Hippocampal formation (tissue), 2 donors: Measurements from ENCODE around the gene SNX13.
"Not testable (repeated sequence)": the region's sequence is repeated elsewhere in the genome, so short reads cannot be mapped to it uniquely, and the experiment has no call there.

Experiments
- DNase-seq, 2 donors: peaks; one replicate each; lab custom pipeline; 2025; lab: John Stamatoyannopoulos, UW

SNX13 gene

GRCh38 chr7:17845197-17845547 is 95.1 kb downstream of the SNX13 start:
- DNase-seq: no peak

GRCh38 chr7:17844514-17845196 is 95.6 kb downstream of the SNX13 start:
- no peak for DNase-seq

DNA sequence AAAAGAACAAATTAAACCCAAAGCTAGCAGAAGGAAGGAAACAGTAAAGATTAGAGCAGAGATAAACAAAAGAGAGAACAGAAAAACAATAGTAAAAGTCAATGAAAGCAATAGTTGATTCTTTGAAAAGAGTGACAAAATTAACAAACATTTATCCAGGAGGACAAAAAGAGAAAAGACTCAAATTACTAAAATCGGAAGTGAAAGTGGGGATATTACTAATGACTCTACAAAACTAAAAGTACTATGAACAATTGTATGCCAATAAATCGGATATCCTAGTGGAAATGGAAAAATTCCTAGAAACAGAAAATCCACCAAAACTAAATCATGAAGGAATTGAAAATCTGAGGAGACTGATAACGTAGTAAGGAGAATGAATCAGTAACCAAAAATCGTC is 96.3 kb downstream of the SNX13 start:
- no peak for DNase-seq

GRCh38 chr7:17843041-17843440 is 97.3 kb downstream of the SNX13 start:
- DNase-seq: no peak

DNA sequence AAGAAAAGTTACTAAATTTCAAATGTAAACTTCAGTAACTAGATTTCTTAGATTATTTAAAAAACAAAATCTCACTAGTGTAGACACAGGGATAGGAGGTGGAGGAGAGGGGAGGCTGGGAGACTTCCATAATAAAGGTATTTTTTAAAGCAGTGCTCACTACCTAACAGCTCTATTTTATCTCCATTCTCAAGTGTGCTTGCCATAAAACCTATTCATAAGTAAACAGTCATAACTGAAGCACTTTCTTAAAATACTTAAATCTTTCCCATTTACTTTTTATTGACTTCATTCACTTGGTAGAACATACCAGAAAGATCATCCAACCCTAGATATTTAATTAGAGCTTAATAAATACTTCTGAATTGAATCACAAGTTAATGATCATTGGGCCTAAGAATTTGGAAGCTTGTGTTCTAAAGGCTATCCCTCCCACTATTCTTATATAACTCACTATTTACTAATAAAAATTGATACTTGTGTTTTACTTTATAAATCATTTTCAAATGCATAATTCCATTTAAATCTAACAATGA is 107.4 kb downstream of the SNX13 start:
- DNase-seq: no peak

DNA sequence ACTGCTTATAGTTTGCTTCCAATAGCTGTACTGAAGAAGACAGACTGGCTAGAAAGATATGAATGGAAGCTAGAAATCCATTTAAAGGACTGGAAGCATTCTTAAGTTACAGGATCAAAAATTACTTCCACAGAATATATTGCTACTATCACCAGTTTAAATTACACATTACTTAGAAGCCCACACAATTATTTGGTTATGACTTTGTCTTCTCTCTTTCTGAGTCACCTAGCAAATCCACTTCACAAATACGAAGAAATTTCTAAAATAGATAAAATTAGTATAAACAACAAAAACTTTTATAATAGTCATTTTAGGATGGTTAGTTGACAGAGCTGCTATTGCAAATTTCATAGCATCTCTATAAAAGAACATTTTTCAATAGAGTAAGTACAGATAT is 108.1 kb downstream of the SNX13 start:
- no peak for DNase-seq

DNA sequence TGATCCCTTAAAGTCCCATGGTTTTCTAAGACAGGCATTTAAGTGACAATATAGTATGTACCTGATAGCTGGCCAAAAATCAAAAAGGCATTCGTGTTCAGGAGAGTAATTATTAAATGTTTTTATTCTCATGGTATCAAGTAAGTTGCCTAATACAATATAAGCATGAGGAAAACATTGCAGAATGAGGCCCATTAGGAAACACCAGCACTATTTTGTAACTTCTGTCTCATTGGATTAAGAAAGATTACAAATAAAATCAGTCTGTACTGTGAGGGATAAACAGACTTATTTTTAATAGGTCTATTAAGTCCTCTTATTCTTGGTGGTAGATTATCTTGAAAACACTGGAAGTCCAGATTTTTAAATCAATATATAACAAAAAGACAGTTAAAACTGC is 110.1 kb downstream of the SNX13 start:
- no peak for DNase-seq

DNA sequence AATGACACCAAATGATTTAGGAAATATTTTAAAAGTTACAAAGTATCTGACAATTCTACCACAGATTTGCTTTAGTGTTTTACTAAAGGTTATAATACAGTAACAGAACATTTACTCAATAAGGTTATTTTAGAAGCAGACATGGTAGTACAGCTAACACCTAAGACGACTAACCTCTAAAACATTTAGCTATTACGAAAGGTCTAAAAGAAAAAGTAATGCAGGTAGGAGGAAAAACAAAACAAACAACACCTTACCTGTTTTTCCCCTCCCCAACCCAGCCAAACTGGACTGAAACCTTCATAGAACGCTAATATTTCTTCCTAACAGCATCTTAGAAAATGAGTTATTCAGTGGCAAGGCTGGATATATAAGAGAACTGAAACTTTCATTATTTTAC is 111.3 kb downstream of the SNX13 start:
- no peak for DNase-seq

GRCh38 chr7:17822547-17823173 is 117.6 kb downstream of the SNX13 start:
- no peak for DNase-seq

DNA sequence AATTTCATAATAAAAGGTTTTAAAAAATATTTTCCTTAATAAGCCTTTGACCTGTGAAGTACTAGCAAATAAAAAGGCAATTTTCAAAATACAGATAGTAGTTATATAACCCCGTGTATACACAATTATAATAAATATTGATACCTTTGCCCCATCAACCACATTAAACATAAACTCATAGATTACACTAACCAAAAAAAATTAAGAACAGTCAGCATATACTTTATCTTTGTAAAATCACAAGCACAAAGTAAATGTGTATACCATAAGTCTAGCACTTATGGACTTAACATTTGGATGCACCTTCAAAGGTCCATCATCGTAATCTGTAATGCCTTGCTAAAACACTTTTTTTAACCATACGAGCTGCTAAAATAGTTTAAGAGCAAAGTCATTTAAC is 123.4 kb downstream of the SNX13 start:
- no peak for DNase-seq

GRCh38 chr7:17815318-17815717 is 125.0 kb downstream of the SNX13 start:
- no peak for DNase-seq

DNA sequence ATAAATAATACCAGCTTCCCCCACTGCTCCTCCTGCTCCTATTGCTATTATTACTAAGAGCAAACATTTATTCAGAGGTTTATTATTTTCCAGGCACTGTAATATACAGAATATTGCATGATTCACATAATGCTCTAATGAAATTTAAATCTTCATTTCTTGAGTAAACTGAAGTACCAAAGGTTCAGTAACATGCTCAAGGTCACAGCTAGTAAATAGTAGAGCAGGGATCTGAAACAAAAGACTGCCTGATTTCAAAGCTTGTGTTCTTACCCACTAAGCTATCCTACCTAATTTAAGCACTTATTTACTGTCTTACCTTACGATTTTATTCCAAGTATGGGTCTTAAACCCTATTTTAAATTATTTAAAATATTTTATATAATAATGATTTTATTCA is 126.2 kb downstream of the SNX13 start:
- no peak for DNase-seq

GRCh38 chr7:17809215-17809614 is 131.1 kb downstream of the SNX13 start:
- DNase-seq: not testable (repeated sequence)

- DNase-seq: no peak
Observed at GRCh38 chr7:17807242-17807641, 133.1 kb downstream of the SNX13 start.

- DNase-seq: no peak
Observed at GRCh38 chr7:17806631-17807030, 133.7 kb downstream of the SNX13 start.

DNA sequence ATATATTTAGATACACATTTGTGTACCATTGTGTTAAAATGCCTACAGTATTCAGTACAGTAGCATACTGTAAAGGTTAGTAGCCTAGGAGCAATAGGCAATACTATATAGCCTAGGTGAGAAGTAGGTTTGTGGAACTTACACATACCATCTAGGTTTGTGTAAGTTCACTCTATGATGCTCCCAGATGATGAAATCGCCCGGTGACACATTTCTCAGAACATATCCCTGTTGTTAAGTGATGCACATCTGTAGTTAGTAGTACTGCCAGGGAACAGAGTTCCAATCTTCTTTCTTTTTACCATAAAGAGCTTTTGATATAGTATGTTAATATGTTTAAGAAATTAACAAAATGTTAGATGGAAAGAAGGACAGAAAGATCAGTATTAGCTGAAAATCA is 138.2 kb downstream of the SNX13 start:
- no peak for DNase-seq

DNA sequence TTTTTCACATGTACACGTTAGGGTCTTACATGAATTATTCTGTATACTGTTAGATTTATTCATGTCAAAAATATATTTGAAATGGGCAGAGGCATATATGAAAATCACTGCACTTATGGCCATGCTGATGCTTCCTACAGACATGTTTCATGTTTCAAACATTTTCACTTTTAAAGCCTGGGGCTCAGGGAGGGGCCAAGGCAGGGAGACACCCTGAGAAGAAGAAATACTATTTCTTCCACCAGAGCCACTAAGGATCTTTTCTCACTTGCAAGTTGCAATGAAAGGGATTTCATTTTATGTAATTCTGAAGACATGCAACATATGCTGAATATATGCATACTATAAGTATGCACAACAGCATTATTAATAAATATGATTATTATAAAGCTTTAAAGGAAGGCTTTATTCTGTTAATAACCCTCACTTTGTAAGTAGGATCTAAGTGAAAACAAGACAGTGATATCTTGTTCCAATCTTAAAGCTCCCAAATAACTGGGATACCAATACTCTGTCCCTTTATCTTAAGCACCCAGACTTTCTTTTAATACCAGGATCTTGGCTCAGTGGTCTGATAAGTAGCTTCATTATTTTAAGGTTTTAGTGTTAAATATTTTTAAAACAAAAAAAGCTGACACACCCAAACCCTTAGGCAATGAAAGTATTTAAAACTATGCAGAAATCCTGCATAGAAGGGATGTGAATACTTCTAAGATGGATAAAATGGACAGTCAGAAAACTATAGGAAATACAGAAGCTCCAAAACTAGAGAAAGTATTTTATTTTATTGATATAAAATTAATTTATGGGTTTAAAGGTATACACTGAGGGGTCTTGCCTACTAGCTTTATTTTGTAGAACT is 148.0 kb downstream of the SNX13 start:
- no peak for DNase-seq

- no peak for DNase-seq
Observed at GRCh38 chr7:17787257-17787656, 153.0 kb downstream of the SNX13 start.

- DNase-seq: no peak
Observed at GRCh38 chr7:17786314-17786852, 153.9 kb downstream of the SNX13 start.

GRCh38 chr7:17782216-17782549 is 158.1 kb downstream of the SNX13 start:
- no peak for DNase-seq

DNA sequence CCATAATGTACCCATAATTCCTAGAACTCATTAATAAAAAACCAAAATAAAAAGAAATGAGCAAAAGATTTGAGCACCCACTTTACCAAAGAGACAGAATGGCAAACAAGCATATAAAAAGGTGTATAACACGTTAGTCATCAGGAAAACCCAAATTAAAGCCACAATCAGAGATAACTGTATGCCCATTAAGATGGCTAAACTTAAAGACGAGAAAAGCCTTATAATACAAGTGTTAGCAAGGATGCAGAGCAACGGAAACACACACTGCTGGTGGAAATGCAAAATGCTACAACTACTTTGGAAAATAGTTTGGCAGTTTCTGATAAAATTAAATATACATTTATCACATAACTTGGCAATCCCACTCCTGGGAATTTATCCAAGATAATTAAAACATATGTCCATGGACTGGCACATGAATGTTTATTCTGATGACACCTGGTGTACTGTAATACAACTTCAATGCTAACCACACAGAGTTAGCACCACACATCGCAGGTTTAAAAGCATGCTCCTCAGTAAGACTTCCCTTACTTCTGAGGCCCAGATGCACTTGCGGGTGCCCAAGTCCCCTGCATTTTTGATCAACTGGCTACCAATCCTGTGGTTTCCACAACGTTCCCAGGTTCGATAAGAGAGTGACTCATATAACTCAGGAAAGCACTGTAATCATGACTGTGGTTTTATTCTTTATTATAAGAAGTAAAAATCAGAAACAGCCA is 158.6 kb downstream of the SNX13 start:
- DNase-seq: no peak

DNA sequence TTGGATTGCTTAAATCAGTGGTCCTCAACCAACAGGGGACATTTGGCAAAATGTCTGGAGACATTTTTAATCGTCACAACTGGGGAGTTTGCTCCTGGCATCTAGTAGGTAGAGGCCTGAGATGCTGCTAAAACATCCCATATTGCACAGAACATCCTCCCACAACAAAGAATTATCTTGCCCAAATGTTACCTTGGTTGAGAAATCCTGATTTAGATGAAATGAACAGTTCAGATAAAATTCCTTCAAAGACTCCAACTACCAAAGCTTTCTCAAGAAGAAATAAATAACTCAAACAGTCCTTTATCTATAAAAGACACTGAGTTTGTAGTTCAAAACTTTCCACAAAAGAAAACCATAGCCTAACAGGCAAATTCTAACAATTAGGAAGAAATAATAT is 160.9 kb downstream of the SNX13 start:
- no peak for DNase-seq
